GM18499 (cell line): Measurements from ENCODE around the gene FSTL4.
"Not testable (repeated sequence)": the region's sequence is repeated elsewhere in the genome, so short reads cannot be mapped to it uniquely, and the experiment has no call there.

Experiments
- ATAC-seq: cut with Tn5 transposase; IDR thresholded peaks from one replicate; pipeline ENCODE4 v1.9.1; 2021; ENCODE audit warnings: moderate number of reproducible peaks; ENCODE audit not compliant: insufficient read depth, unreplicated experiment

The FSTL4 gene

GRCh38 chr5:133460172-133460758, 152.1 kb downstream of the FSTL4 start:
- no peak for ATAC-seq

DNA sequence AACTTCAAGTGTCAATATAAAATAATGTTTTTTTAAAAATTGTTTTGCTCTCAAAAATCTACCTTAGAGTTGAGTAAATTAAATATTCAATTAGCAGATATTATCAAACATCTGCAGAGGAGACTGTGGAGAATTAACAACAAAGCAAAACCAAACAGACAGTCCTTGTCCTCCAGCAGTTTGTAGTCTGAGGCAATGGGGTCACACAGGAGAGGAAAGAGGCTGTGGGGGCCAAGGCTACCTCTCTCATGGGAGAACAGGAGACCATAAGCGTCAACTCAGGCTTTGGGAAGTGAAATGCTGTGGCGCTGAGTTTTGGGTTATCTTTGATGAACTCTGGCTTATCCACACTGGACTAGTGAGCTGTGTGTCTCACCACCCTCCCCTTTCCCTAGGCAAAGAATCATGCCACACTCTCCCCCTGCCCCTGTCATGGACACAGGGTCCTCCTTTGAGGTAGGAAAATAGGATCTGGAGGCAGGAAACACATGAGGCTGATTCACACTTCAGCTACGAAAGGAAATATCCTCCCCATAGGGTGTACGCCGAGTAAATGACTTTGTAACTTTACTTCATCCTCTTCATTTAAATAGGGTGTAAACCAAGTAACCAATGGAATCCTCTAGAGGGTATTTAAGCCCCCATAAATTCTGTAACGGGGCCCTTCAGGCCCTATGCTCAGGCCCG, 152.7 kb downstream of the FSTL4 start:
- no peak for ATAC-seq

GRCh38 chr5:133458435-133458834, 153.9 kb downstream of the FSTL4 start:
- no peak for ATAC-seq

DNA sequence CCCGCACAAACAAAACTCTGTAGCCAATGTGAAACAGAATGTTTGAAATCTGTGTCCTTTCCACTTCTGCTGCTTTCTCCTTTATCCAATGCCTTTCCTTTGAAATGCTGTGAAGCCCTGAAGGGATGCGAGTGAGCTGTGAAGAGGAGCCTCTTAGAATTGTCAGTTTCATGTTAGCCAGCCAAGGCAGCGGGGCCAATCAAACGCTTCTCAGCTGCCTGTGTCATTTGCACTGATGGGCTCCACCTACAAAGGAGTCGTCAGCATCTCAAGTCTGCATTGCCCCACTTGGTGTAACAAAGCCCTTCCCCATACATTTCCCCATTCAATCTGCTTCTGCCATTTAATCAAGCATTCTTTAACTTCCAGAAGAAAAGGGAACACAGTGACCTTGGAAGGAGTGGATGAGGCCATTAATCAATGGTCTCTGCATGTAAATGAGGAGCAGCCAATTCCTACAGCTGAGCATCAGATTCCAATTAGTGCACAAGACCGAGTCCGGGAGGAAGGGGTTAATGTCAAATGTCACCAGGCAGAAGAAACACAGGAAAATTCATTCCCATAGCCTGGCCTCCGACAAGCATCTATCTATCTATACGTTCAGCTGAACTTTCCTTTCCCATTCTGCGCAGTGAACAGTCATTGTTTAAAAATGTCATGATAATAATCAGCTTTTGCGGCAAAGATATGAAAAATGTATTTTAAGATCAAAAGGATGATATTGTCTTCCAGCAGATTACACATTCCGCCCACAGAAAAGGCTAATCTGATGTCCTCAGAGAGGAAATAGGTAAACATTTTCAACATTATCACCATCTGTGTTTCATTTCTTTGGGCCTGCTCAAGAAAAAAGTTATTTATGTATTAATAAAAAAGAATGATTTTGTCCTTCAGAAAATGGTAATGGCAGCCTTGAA, 154.6 kb downstream of the FSTL4 start:
- ATAC-seq, result no peak

- ATAC-seq, result no peak
Measured at GRCh38 chr5:133456933-133457402, 155.4 kb downstream of the FSTL4 start.

GRCh38 chr5:133455676-133456075, 156.7 kb downstream of the FSTL4 start:
- ATAC-seq, result no peak

DNA sequence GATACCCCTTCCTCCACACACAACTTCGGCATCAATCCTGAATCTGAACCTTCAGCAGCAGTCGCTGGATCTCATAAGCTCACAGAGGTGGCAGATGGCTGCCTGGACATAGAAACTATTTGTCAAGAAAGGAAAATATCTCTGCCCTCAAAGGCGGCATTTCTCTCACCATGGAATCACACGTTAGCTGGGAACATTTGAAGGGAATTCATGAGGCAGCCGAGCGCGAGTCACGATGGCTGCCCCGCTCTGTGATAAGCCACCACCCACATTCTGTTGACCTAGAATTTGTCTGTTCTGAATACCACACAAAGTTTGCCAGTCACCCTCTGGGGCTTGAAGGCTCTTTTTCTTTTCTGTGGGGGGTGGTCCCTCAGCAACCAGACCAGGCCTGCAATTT, 157.9 kb downstream of the FSTL4 start:
- ATAC-seq, result no peak

DNA sequence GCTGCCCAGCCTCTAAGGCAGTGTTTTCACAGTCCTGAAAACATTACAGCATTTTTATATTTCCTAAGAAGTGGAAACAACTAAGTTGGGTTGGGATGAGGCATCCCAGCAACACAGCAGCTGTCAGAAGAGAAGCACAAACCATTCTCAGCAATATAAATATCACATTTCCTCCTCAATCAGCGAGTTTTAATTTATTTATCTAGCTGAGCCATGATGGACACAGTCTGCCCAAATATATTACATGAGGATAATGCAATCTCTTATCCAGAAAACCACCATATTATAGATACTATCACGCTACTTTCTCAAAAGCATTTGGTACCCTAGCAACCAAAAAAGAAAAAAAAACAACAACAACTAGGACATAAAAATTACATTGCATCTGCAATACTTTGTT, 158.5 kb downstream of the FSTL4 start:
- ATAC-seq, result no peak

DNA sequence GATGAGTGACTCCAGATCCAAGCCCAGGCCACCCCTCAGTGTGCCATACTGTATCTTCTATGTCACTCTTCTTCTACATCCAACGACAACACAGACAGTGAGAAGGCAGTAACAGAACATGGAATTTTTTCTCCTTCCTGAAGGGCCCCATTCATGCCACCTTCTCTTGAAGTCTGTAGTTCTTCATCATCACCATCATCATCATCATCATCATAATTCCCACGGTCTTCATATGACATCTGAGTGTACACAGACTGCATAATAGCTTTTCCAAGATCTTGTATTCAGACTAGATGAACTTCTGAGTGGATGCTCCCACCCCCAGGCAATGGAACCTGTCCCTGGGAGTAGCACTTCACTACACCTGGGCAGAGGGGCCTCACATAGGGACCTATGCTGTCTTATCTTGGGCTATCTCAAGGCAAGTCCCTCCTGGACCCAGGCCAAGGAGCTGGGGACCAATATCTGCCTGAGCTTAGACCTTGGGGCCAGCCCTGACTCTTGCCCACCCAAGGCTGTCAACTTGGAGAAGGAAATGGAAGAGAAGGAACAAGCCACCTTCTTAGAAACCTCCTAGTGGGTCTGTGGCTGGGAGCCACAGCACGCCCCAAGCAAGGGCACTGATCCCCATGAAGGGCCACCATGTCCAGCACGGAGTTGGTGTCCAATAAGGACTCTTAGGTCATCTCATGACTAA, 159.1 kb downstream of the FSTL4 start:
- ATAC-seq, result no peak

GRCh38 chr5:133451926-133452325, 160.4 kb downstream of the FSTL4 start:
- ATAC-seq, result no peak

GRCh38 chr5:133450286-133450685, 162.1 kb downstream of the FSTL4 start:
- ATAC-seq, result no peak

- no peak for ATAC-seq
Measured at GRCh38 chr5:133449181-133449580, 163.2 kb downstream of the FSTL4 start.

DNA sequence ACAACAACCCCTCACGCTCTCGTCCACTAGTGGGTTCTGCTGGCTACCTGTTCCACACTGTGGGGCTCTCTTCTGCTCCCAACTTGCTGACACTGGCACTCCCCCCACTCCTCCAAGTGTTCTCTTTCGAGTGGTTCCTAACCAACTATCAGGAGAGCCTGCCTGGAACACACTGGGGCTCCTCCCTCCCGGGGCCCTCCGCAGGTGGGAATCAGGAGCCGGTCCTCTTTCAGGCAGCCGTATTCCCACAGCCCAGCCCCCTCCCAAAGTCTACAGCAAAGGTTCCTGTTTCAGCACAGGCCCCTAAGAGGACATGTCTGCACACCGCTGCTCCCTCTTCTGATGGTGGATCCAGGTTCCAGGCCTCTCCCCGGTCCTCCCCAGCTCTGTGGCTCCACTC, 165.9 kb downstream of the FSTL4 start:
- ATAC-seq, result no peak

- ATAC-seq, result no peak
Measured at GRCh38 chr5:133445744-133446143, 166.6 kb downstream of the FSTL4 start.

DNA sequence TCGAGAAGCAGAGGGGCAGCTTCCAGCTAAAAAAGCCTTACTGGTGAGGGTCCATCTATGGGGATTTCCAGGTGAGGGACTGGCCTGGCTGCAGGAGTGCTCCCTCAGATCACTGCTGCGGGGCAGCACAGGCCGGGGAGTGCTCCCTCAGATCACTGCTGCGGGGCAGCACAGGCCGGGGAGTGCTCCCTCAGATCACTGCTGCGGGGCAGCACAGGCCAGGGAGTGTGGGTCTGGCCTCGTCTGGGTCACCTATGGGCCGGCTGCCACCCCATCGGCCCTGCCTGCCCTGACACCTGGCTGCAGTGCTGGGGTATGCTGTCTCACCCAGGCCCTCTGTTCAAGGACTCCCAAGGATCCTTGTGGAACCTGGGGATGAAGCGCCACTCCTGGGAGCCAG, 167.1 kb downstream of the FSTL4 start:
- not testable (repeated sequence) for ATAC-seq

DNA sequence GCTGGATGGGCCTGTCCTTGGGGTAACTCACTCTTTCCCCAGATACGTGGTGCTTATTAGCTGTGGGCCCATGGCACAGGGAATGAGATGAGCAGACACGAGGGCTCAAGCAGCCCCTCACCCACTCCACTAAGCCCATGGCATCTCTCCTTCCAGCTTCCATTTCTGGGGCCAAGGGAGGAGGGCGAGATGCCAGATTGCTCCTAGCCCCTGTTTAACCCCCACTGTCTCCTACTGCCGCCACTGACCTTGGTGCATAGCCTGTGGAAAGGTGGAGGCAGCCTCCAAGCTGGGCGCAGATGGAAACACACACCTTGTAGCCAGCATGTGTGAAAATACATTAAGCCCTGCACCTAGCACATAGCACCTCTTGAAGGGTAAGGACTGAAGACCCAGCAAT, 167.6 kb downstream of the FSTL4 start:
- ATAC-seq, result no peak

DNA sequence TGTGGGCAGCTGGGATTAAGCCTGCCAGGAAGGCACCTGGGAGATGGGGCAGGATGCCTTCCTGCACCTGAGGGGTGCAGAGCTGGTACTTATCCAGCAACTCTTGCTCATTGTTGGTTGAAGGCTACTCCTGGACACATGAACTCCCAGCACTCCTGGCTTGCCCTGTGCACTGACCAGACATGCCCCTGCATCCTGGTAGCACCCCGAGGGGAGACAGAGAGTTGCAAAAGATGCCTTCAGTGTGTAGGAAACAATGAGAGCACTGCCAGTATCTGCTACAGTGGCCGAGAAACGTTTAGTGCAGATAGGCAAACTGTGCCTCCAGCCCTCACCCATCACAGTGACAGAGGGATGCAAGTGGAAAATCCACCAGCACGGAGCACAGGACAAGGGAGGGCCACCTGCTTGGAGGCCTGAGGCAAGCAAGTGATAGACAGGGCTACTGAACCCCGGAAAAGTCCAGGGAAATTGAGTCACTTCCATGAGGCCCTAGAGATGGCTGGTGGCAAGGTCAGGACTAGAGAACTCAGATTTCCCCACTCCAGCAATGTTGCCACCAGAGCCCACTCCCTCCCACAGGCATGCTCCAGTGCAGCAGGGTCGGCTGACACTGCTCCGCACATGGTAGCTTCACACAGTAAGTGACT, 171.1 kb downstream of the FSTL4 start:
- no peak for ATAC-seq

GRCh38 chr5:133440467-133441115, 171.8 kb downstream of the FSTL4 start:
- ATAC-seq, result no peak

GRCh38 chr5:133439859-133440258, 172.5 kb downstream of the FSTL4 start:
- ATAC-seq, result no peak

- ATAC-seq, result no peak
Measured at GRCh38 chr5:133438487-133438886, 173.9 kb downstream of the FSTL4 start.
